Choroid plexus epithelial cell (primary cell): ENCODE results near the gene NRROS.

Experiments
- DNase-seq: peaks from one replicate; pipeline ENCODE4 v3.0.0-alpha.2; 2010; ENCODE audit warnings: low read depth
- H3K4me3 ChIP-seq: 2 replicates; pipeline ENCODE4 v1.5.1; 2011; ENCODE audit warnings: low read depth, mild to moderate bottlenecking, control low read depth, low read length, moderate library complexity
- CTCF ChIP-seq: conservative IDR thresholded peaks from 2 replicates; pipeline ENCODE4 v1.5.1; 2011; ENCODE audit warnings: low read depth, mild to moderate bottlenecking, control low read depth, inconsistent platforms, low read length, moderate library complexity

NRROS gene

GRCh38 chr3:196706731-196707130 is 67.2 kb downstream of the NRROS start:
- DNase-seq, result no peak
- no peak for TF ChIP-seq CTCF
- no peak overlapping the region for H3K4me3 ChIP-seq

- no peak overlapping the region for H3K4me3 ChIP-seq
- no peak for TF ChIP-seq CTCF
- no peak for DNase-seq
Measured at GRCh38 chr3:196707566-196707965, 68.1 kb downstream of the NRROS start.

- TF ChIP-seq CTCF, result no peak
- DNase-seq, result peak; percentile 24
- H3K4me3 ChIP-seq, result no peak overlapping the region
Measured at GRCh38 chr3:196708467-196708866, 69.0 kb downstream of the NRROS start.
